AG04450 (cell line): ENCODE results near the gene CEP104. TPM values are rescaled to one million over a fixed set of nuclear protein-coding genes. Genes with fewer than 3 reads are reported as not detected.

ENCODE experiments used
- CTCF ChIA-PET: fragments of 300-600, 350-600 bp; formaldehyde crosslinking; extraction: SDS; loops from one replicate; lab custom pipeline; 2022; ENCODE audit warnings: antibody characterized with exemption, inconsistent platforms; lab: Charles Lee
- POLR2A ChIA-PET: fragments of 350-600 bp; formaldehyde crosslinking; extraction: SDS; loops from one replicate; lab custom pipeline; 2021; ENCODE audit warnings: antibody characterized with exemption, inconsistent platforms; lab: Yijun Ruan, JAX
- DNase-seq: peaks from one replicate; pipeline ENCODE4 v3.0.0-alpha.2; 2011; ENCODE audit warnings: low read depth, low spot score
- H3K27ac ChIP-seq: one replicate; pipeline ENCODE4 v1.5.1; 2012; ENCODE audit warnings: low read depth, low read length, control low read depth
- H3K27me3 ChIP-seq: one replicate; pipeline ENCODE4 v1.6.0; 2012; ENCODE audit warnings: low read length; ENCODE audit not compliant: control insufficient read depth, insufficient read depth
- H3K4me3 ChIP-seq: 2 replicates; pipeline ENCODE4 v1.5.1; 2011; ENCODE audit warnings: mild to moderate bottlenecking, low read depth, low read length, control low read depth
- H3K9me3 ChIP-seq: 2 replicates; pipeline ENCODE4 v1.5.1; 2012; ENCODE audit warnings: low read length; ENCODE audit not compliant: control insufficient read depth, insufficient read depth
- polyA minus RNA-seq: library from RNA; depleted of rRNA, polyadenylated mRNA; stranded (reverse); fragments of >200 nt; gene quantifications from 2 replicates; pipeline ENCODE4 v1.2.3, GENCODE V29; 2011; rRNA and poly(A)+ RNA removed
- polyA plus RNA-seq: library from polyadenylated mRNA; depleted of rRNA; stranded (reverse); fragments of >200 nt; gene quantifications from 2 replicates; pipeline ENCODE4 v1.2.3, GENCODE V29; 2011; rRNA removed
- TF ChIP-seq, protein P1 (sequence below): IDR thresholded peaks from 2 replicates; pipeline ENCODE4 v1.5.1; 2011; ENCODE audit warnings: low read depth, low read length, control low read depth, inconsistent platforms

CEP104 gene
- polyA plus RNA-seq: 29.0 and 38.4 TPM in 2 replicates
- polyA minus RNA-seq: 39.9 and 44.6 TPM in 2 replicates

DNA sequence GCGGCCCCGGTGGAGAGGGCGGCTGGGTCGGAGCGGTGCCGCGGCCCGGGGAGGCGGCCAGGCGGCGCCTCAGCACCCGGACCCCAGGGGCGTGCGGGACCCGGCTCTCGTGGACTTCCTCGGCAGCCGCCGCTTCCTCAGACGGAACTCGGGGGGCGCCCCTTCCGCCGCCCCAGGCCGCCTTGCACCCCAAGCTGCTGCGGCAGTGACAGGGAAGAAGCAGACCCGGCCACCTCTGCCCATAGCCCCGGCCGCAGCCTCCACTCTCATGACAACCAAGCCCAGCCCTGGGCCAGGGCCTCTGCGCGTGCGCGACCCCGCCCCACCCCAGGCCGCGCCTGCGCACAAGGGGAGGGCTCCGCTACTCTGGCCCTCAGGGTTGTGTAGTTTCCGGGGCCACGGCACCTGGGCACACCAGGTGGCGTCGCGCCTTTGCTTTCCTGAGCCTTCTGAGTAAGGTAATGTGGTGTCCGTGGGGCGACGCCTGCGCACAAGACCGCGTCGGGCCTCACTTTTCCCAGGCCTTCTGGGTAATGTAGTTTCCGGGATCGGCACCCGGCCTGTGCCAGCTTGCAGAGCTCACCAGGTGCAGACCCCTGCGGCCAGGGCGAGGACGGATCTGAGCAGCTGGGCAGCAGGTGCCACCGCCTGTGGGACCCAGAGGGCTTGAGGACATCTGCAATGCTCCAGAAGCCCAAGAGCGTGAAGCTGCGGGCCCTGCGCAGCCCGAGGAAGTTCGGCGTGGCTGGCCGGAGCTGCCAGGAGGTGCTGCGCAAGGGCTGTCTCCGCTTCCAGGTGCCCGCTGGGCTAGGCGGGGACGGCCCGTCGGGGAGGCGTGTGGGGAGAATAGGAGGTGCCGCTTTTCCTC lies at the start of gene CEP104, which contains the start of gene DFFB:
TSS of gene CEP104 (minus strand) at position 289 of the 868 bp plus-strand sequence. CDS start 4,804 bp downstream, outside the sequence.
TSS of gene DFFB (plus strand) at position 554 of the 868 bp plus-strand sequence. CDS start at position 682, 128 bp downstream.
- peak; percentile 33 for DNase-seq
- Histone ChIP-seq H3K27ac (no peak within 1 kb of the TSS), H3K4me3 (peak within 1 kb of the TSS; percentile 98), H3K9me3 (no peaks in the 10 kb centered on the region; the same call in 1 of the 2 replicates), H3K27me3 (no peaks in the 10 kb centered on the region)
- TF ChIP-seq, protein P1, sequence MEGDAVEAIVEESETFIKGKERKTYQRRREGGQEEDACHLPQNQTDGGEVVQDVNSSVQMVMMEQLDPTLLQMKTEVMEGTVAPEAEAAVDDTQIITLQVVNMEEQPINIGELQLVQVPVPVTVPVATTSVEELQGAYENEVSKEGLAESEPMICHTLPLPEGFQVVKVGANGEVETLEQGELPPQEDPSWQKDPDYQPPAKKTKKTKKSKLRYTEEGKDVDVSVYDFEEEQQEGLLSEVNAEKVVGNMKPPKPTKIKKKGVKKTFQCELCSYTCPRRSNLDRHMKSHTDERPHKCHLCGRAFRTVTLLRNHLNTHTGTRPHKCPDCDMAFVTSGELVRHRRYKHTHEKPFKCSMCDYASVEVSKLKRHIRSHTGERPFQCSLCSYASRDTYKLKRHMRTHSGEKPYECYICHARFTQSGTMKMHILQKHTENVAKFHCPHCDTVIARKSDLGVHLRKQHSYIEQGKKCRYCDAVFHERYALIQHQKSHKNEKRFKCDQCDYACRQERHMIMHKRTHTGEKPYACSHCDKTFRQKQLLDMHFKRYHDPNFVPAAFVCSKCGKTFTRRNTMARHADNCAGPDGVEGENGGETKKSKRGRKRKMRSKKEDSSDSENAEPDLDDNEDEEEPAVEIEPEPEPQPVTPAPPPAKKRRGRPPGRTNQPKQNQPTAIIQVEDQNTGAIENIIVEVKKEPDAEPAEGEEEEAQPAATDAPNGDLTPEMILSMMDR: no peak
- CTCF ChIA-PET: no interaction called here
- POLR2A ChIA-PET: interaction anchor here (1.0 kb wide), 1 partner anchor 10 kb away, joined by 3 read pairs; no protein-coding TSS in a partner anchor

DNA sequence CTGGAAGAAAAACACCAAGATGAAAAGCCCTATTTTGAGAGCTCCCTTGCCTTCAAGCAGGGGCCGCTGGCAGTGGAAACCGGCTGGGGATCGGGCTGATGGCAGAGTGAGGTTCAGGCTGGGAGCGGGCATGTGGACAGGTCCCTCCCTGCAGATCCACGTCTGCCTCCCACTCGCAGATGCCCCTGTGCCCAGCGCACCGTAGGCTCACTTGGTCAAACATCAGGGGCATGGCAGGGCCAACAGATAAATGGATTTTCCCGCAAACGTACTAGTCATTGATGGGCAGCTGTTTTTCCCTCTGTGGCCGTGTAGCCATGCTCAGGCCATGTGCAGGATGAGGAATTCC lies 49.6 kb upstream of the CEP104 start:
- no peak overlapping the region for H3K27ac ChIP-seq
- POLR2A ChIA-PET: no interaction called here

DNA sequence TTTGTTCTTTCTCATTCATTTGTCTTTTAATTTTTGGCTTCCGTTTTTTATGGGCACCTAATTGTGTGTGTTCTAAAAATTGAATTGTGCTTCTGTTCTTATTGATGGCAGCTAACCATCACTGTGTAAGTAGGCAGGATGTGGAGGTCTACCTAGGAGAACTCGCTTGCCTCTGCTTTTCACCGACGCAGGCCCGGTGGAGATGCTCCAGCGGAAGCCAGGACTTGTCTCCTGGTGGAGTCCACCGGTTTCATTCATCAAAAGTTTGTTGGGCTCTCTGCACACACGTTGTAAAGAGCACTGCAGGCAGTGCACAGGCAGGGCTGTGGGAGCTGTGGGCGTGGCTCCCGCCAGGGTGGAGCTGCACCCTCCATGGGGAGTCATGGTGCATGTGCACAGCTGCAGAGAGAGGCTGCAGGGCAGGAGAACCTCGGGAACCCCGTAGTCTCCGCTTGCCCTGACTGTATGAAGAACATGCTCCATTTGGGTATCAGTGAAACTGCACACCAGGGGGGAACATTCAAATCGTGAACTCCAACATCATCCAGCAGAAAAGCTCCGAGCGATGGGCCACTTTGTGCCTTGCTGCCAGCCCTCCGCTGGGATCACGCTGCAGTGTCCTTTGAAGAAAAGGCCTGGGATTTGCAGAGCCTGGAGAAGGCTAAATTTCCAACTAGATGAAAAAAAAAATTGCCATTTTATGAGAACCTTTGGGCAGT lies 49.1 kb upstream of the CEP104 start:
- Histone ChIP-seq H3K27ac (no peak overlapping the region), H3K9me3 (no peaks in the 10 kb centered on the region; the same call in 1 of the 2 replicates), H3K4me3 (no peak overlapping the region), H3K27me3 (peaks cover 15% of the 10 kb centered on the region)
- ChIA-PET CTCF (no interaction called here), POLR2A (no interaction called here)
- TF ChIP-seq, protein P1: no peak
- DNase-seq: no peak

More for the DNA sequence above, 49.6 kb upstream of the CEP104 start:
- DNase-seq: no peak
- H3K9me3 ChIP-seq: no peaks in the 10 kb centered on the region; the same call in 1 of the 2 replicates
- CTCF ChIA-PET: no interaction called here
- no peak overlapping the region for H3K4me3 ChIP-seq
- TF ChIP-seq, protein P1: no peak
- peaks cover 19% of the 10 kb centered on the region for H3K27me3 ChIP-seq

DNA sequence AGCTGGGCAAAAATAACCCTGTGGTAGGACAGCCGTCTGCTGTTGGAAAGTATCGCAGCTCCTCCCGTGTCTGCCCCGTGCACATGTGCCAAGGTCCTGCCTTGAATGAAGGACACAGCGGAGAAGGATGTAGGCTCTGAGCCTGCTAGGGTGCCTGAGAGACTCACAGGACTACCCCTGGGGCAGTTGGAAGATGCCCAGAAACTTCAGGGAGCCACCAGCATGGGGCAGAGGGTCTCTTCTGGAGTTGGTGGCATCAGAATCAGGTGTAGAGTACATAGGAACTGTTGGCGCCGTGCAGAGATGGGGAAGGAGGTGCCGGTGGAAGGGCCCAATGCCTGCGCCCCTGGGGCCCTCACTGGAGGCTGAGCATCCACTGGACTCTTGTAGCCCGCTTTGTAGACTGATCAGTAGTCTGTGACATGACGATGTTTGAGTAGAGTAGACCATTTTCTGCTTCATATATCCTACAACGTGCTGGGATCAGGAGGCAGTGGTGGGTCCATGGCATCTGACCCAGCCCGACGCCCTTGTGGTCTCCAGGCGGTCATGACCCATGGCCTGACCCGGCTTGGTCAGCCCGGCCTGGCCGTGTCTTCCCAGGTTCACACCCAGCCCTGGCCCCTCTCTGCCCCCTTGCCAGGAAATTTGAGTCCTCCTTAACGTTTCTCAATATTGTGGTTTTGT lies 48.4 kb upstream of the CEP104 start:
- TF ChIP-seq, protein P1: no peak
- DNase-seq: no peak
- no peaks in the 10 kb centered on the region; the same call in 1 of the 2 replicates for H3K9me3 ChIP-seq
- ChIA-PET POLR2A (no interaction called here), CTCF (no interaction called here)
- no peak overlapping the region for H3K27ac ChIP-seq
- peaks cover 11% of the 10 kb centered on the region for H3K27me3 ChIP-seq
- H3K4me3 ChIP-seq: no peak overlapping the region
